ENCODE data around the gene CNTN4. TPM values are rescaled to one million over a fixed set of nuclear protein-coding genes. Genes with fewer than 3 reads are reported as not detected.

Gene CNTN4
- total and polyA plus RNA-seq, 4 donors: 1.2 to 3.8 (median 2.6) TPM

GRCh38 chr3:2615080-2615479 lies 516.4 kb downstream of the CNTN4 start:
- no peaks in the 10 kb centered on the region for H3K27me3 ChIP-seq (ENCODE audit: control insufficient read depth in 4 of 4, insufficient read depth in 4 of 4, low read length in 3 of 4)
- H3K9me3 ChIP-seq (ENCODE audit: control insufficient read depth in 4 of 4, low read length in 3 of 4): no peaks in the 10 kb centered on the region

More at GRCh38 chr3:2615080-2615479, 516.4 kb downstream of the CNTN4 start:
- H3K36me3 ChIP-seq (ENCODE audit: control insufficient read depth in 4 of 4, insufficient read depth in 3 of 4, low read depth in 1 of 4, low read length in 3 of 4): no peaks in the 10 kb centered on the region
- H3K9ac ChIP-seq (ENCODE audit: low read depth in 1 of 2, low read length in 2 of 2): no peak overlapping the region
- no peaks in the 10 kb centered on the region for H3K4me1 ChIP-seq (ENCODE audit: control insufficient read depth in 4 of 4, insufficient read depth in 4 of 4, low read length in 3 of 4)
- no peak for DNase-seq (ENCODE audit: low spot score)
- no peak overlapping the region for H3K27ac ChIP-seq (ENCODE audit: low read depth in 1 of 2, low read length in 2 of 2)
- TF ChIP-seq CTCF (IDR thresholded peaks at IDR 0.05; ENCODE audit: low read depth, low read length, missing input control) (no peak), EGR1 (IDR thresholded peaks at IDR 0.05; ENCODE audit: low read depth in 2 of 2) (no peak), ZBTB33 (IDR thresholded peaks at IDR 0.05) (no peak), RXRA (IDR thresholded peaks at IDR 0.05) (no peak), NR2F2 (IDR thresholded peaks at IDR 0.05) (no peak), FOXA2 (IDR thresholded peaks at IDR 0.05) (no peak), TAF1 (conservative IDR thresholded peaks at IDR 0.05) (no peak), GABPA (IDR thresholded peaks at IDR 0.05 in 1 of 2, conservative IDR thresholded peaks at IDR 0.05 in 1 of 2) (no peak), RAD21 (IDR thresholded peaks at IDR 0.05) (no peak), YY1 (IDR thresholded peaks at IDR 0.05) (no peak), HNF4G (IDR thresholded peaks at IDR 0.05) (no peak), REST (IDR thresholded peaks at IDR 0.05) (no peak), SP1 (IDR thresholded peaks at IDR 0.05) (no peak), FOXA1 (IDR thresholded peaks at IDR 0.05) (no peak)
- H3K4me3 ChIP-seq (ENCODE audit: low read depth in 1 of 3, low read length in 3 of 3): no peak overlapping the region

Data from liver (tissue), 9 donors.